ENCODE measurements around the gene PTPRD.

GRCh38 chr9:10396615-10397014, 216.2 kb downstream of the PTPRD start:
- TF ChIP-seq ZBTB1 (tag by site-specific recombination; IDR thresholded peaks at IDR 0.05), result no peak
- no peak for TF ChIP-seq ZNF747 (tag by site-specific recombination; IDR thresholded peaks at IDR 0.05)
- TF ChIP-seq TCF7L2 (IDR thresholded peaks at IDR 0.05; ENCODE audit: borderline replicate concordance, low read depth, low read length), result no peak
- TF ChIP-seq REST (tag by site-specific recombination; IDR thresholded peaks at IDR 0.05), result no peak
- TF ChIP-seq CTCF (tag by site-specific recombination; IDR thresholded peaks at IDR 0.05), result no peak
- no peak for TF ChIP-seq ZBTB26 (tag by site-specific recombination; optimal IDR thresholded peaks at IDR 0.05)
- no peak for TF ChIP-seq MYNN (tag by site-specific recombination; IDR thresholded peaks at IDR 0.05; ENCODE audit: borderline replicate concordance)
- TF ChIP-seq ZNF624 (tag by site-specific recombination; IDR thresholded peaks at IDR 0.05), result no peak
- no peak for TF ChIP-seq ZNF843 (tag by site-specific recombination; IDR thresholded peaks at IDR 0.05)
- TF ChIP-seq ZNF341 (tag by site-specific recombination; IDR thresholded peaks at IDR 0.05; ENCODE audit: low read depth), result no peak
- no peak for TF ChIP-seq ZNF335 (tag by site-specific recombination; conservative IDR thresholded peaks at IDR 0.05)
